ENCODE results near the gene RALGPS2.

RALGPS2 gene

GRCh38 chr1:178961331-178961730 is 236.3 kb downstream of the RALGPS2 start:
- no peak for TF ChIP-seq CTCF (IDR thresholded peaks at IDR 0.05; ENCODE audit: low read depth, low read length, missing control alignments)
- no peak overlapping the region for H3K4me3 ChIP-seq (ENCODE audit: low read depth, low read length)
- no peak for DNase-seq (ENCODE audit: low read depth)
- in situ Hi-C loops (cut with HindIII; ENCODE audit: low sequenced_read_pairs) = no loop called here

- in situ Hi-C loops (cut with HindIII; ENCODE audit: low sequenced_read_pairs) = no loop called here
- TF ChIP-seq CTCF (IDR thresholded peaks at IDR 0.05; ENCODE audit: low read depth, low read length, missing control alignments) = no peak
- no peak overlapping the region for H3K4me3 ChIP-seq (ENCODE audit: low read depth, low read length)
- no peak for DNase-seq (ENCODE audit: low read depth)
Observed at GRCh38 chr1:178961868-178962267, 236.8 kb downstream of the RALGPS2 start.

GRCh38 chr1:178962853-178963711 is 238.0 kb downstream of the RALGPS2 start:
- no peak overlapping the region for H3K4me3 ChIP-seq (ENCODE audit: low read depth, low read length)
- DNase-seq (ENCODE audit: low read depth) = no peak
- no peak for TF ChIP-seq CTCF (IDR thresholded peaks at IDR 0.05; ENCODE audit: low read depth, low read length, missing control alignments)
- in situ Hi-C loops (cut with HindIII; ENCODE audit: low sequenced_read_pairs) = no loop called here

- TF ChIP-seq CTCF (IDR thresholded peaks at IDR 0.05; ENCODE audit: low read depth, low read length, missing control alignments) = no peak
- no peak for DNase-seq (ENCODE audit: low read depth)
- in situ Hi-C loops (cut with HindIII; ENCODE audit: low sequenced_read_pairs) = no loop called here
Observed at GRCh38 chr1:178964469-178965330, 239.7 kb downstream of the RALGPS2 start.

GRCh38 chr1:178966312-178966711 is 241.3 kb downstream of the RALGPS2 start:
- TF ChIP-seq CTCF (IDR thresholded peaks at IDR 0.05; ENCODE audit: low read depth, low read length, missing control alignments) = no peak
- no peak overlapping the region for H3K4me3 ChIP-seq (ENCODE audit: low read depth, low read length)
- in situ Hi-C loops (cut with HindIII; ENCODE audit: low sequenced_read_pairs) = no loop called here
- no peak for DNase-seq (ENCODE audit: low read depth)

More at GRCh38 chr1:178964469-178965330, 239.7 kb downstream of the RALGPS2 start:
- H3K4me3 ChIP-seq (ENCODE audit: low read depth, low read length) = no peak overlapping the region

GRCh38 chr1:178969226-178969987 is 244.4 kb downstream of the RALGPS2 start:
- in situ Hi-C loops (cut with HindIII; ENCODE audit: low sequenced_read_pairs) = no loop called here
- no peak for TF ChIP-seq CTCF (IDR thresholded peaks at IDR 0.05; ENCODE audit: low read depth, low read length, missing control alignments)
- no peak for DNase-seq (ENCODE audit: low read depth)
- H3K4me3 ChIP-seq (ENCODE audit: low read depth, low read length) = no peak overlapping the region

Data from astrocyte of the cerebellum (primary cell).